ENCODE results near the gene LCN12.

The LCN12 gene

GRCh38 chr9:136994180-136994887, 42.3 kb downstream of the LCN12 start:
- H3F3A ChIP-seq (ENCODE audit: insufficient read depth): no peaks in the 10 kb centered on the region
- no peak overlapping the region for H3K4me3 ChIP-seq (ENCODE audit: insufficient read depth, low read length, poor library complexity, severe bottlenecking)
- H3K4me2 ChIP-seq (ENCODE audit: low read depth, low read length, poor library complexity, severe bottlenecking): no peak overlapping the region
- no peak overlapping the region for H3K9ac ChIP-seq (ENCODE audit: low read length)
- no peaks in the 10 kb centered on the region for H3K9me2 ChIP-seq (replicated peaks; ENCODE audit: insufficient read depth, low read length)
- TF ChIP-seq CTCF (IDR thresholded peaks at IDR 0.05; ENCODE audit: insufficient read depth, low read length, poor library complexity, severe bottlenecking) (no peak), EZH2phosphoT487 (conservative IDR thresholded peaks at IDR 0.05; ENCODE audit: low read length) (no peak)
- no peak overlapping the region for H3K27ac ChIP-seq (ENCODE audit: low read depth, low read length)
- no peaks in the 10 kb centered on the region for H4K20me1 ChIP-seq (ENCODE audit: low read depth, low read length)
- no peaks in the 10 kb centered on the region for H3K9me3 ChIP-seq (ENCODE audit: insufficient read depth, low read length)
- H3K79me2 ChIP-seq (ENCODE audit: insufficient read depth, low read length): no peaks in the 10 kb centered on the region
- H3K27me3 ChIP-seq (ENCODE audit: low read length): no peaks in the 10 kb centered on the region
- H3K36me3 ChIP-seq (ENCODE audit: low read length): no peaks in the 10 kb centered on the region
- H2AFZ ChIP-seq (ENCODE audit: low read depth, low read length, severe bottlenecking): no peak overlapping the region

GRCh38 chr9:136994888-136995230, 42.8 kb downstream of the LCN12 start:
- Histone ChIP-seq H3K4me3 (ENCODE audit: insufficient read depth, low read length, poor library complexity, severe bottlenecking) (no peak overlapping the region), H3K9ac (ENCODE audit: low read length) (no peak overlapping the region), H3K27ac (ENCODE audit: low read depth, low read length) (no peak overlapping the region), H3K36me3 (ENCODE audit: low read length) (no peaks in the 10 kb centered on the region), H3K4me2 (ENCODE audit: low read depth, low read length, poor library complexity, severe bottlenecking) (no peak overlapping the region), H3K79me2 (ENCODE audit: insufficient read depth, low read length) (no peaks in the 10 kb centered on the region), H4K20me1 (ENCODE audit: low read depth, low read length) (no peaks in the 10 kb centered on the region), H3K27me3 (ENCODE audit: low read length) (no peaks in the 10 kb centered on the region), H3K9me3 (ENCODE audit: insufficient read depth, low read length) (no peaks in the 10 kb centered on the region), H3K9me2 (replicated peaks; ENCODE audit: insufficient read depth, low read length) (no peaks in the 10 kb centered on the region), H3F3A (ENCODE audit: insufficient read depth) (no peaks in the 10 kb centered on the region), H2AFZ (ENCODE audit: low read depth, low read length, severe bottlenecking) (no peak overlapping the region)
- no peak for TF ChIP-seq CTCF (IDR thresholded peaks at IDR 0.05; ENCODE audit: insufficient read depth, low read length, poor library complexity, severe bottlenecking)

- no peaks in the 10 kb centered on the region for H3K9me3 ChIP-seq (ENCODE audit: insufficient read depth, low read length)
- H3K27me3 ChIP-seq (ENCODE audit: low read length): no peaks in the 10 kb centered on the region
- H4K20me1 ChIP-seq (ENCODE audit: low read depth, low read length): no peaks in the 10 kb centered on the region
- no peak overlapping the region for H3K27ac ChIP-seq (ENCODE audit: low read depth, low read length)
- TF ChIP-seq CTCF (IDR thresholded peaks at IDR 0.05; ENCODE audit: insufficient read depth, low read length, poor library complexity, severe bottlenecking) (no peak), EZH2phosphoT487 (conservative IDR thresholded peaks at IDR 0.05; ENCODE audit: low read length) (no peak)
- H3K4me3 ChIP-seq (ENCODE audit: insufficient read depth, low read length, poor library complexity, severe bottlenecking): no peak overlapping the region
- no peaks in the 10 kb centered on the region for H3K79me2 ChIP-seq (ENCODE audit: insufficient read depth, low read length)
- H3K9me2 ChIP-seq (replicated peaks; ENCODE audit: insufficient read depth, low read length): no peaks in the 10 kb centered on the region
- no peaks in the 10 kb centered on the region for H3K36me3 ChIP-seq (ENCODE audit: low read length)
- no peak overlapping the region for H2AFZ ChIP-seq (ENCODE audit: low read depth, low read length, severe bottlenecking)
- H3K4me2 ChIP-seq (ENCODE audit: low read depth, low read length, poor library complexity, severe bottlenecking): no peak overlapping the region
- no peak overlapping the region for H3K9ac ChIP-seq (ENCODE audit: low read length)
- no peaks in the 10 kb centered on the region for H3F3A ChIP-seq (ENCODE audit: insufficient read depth)
Observed at GRCh38 chr9:136995362-136995761, 43.3 kb downstream of the LCN12 start.

Data from SU-DHL-6 (cell line).